SK-N-DZ (cell line): Measurements from ENCODE around the gene AKAP6.
A peak's percentile ranks its signal among the peaks of the same experiment; 100 is the strongest.

Experiments used
- DNase-seq: peaks from one replicate; pipeline ENCODE4 v3.0.0-alpha.2; 2015; ENCODE audit warnings: low spot score

AKAP6 gene

DNA sequence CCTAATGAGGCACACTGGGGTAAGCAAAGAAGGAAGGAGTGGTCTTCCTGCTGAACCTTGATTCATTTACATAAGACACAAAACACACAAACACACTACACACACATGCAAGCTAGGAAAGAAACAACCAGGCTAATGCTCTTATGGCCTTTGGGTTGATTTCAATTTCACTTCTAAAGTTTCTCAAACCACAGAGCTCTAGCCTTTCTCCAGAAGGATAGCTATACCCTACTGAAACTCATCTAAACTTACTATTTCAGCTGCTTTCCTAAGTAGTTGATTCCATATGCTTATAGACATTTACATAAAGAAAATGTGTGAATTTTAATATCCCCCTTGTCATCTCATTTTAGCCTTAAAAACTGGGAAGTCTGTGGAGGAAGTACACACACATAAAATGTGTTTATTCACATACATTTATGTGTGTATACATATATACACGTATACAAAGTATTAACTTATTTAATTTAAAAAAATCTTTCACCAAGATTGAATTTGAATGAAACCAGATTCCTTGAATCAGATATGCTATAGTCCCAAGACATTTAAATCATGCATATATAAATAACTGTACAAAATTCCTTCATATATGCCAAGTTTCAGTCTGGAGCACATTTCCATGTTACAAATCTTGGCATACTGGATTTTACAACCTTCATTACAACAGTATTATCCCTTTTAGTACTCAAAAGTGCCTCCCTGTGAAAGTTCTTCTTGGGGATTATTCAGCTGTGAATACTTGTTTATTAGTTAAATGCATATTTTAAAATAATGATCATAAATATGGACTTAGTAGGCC lies 377.8 kb downstream of the AKAP6 start:
- DNase-seq, result no peak

DNA sequence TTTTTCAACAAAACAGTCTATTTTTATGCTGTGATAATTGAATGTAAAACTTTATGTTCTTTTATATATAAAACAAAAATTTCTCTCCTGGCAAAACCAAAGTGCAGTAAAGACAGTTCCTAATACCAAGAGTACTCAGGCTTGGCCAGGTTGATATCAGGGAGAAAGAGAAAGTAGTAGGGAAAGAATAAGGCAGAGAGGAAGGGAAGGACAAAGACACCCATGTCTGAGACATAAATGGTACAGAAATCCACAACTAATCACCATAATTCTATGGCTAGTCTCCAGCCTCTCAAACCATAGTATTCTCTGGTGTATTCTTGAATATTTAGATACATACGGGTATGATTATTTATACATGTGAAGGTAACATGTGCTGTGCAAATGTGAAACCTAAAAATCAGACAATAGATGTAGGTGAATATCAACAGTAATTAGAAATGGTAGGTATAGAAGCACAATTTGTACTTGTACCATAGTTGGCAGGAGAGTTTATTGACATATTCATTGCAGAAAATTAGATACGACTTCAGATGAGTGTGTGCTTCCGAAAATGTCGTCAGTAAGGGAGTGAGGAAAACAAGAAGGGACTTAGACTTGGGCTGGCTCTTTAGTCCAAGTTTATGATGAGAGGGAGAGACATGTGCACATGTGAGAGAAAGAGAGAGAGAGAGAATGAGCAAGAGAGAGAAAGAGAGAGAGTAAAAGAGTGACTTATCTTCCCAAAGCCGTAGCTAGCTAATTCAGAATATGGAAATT lies 378.8 kb downstream of the AKAP6 start:
- DNase-seq, result no peak

DNA sequence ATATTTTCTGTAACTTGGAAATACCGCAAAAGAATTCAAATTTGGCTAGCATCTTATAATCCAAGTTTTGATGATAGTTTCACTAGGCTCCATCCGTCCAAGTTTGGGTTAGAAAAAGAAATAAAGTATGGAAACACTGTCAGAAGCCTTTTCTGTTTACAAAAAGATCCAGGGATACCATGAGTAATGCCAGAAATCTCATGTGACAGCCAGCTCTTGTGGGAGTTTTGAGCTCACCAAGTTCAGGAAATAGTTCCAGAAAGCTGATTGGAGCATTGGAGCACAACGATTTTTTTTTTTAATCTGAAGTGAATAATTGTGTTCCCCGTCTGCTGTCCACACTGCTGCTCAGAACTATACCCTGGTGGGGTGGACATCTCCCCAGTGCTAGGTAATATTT lies 379.9 kb downstream of the AKAP6 start:
- DNase-seq, result no peak

DNA sequence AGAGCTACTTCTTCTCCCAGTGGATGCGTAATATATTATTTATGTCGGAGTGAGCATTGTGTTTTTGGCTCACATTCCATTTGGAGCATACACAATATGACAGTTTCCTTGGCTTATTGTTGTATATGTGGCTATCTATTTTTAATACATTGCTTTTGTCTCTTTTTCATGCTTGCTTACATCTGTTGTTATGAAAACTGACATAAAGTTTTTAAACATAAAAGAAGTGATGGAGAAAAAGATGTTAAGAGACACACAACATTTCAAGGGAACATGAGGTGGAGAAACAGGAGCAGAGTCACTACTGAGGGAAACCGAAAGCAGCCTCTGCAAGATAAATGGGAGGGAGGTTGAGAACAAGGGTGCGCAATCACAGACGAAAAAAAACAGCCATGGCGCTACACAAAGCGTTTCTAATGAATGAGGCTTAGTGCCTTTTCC lies 381.2 kb downstream of the AKAP6 start:
- DNase-seq, result no peak

DNA sequence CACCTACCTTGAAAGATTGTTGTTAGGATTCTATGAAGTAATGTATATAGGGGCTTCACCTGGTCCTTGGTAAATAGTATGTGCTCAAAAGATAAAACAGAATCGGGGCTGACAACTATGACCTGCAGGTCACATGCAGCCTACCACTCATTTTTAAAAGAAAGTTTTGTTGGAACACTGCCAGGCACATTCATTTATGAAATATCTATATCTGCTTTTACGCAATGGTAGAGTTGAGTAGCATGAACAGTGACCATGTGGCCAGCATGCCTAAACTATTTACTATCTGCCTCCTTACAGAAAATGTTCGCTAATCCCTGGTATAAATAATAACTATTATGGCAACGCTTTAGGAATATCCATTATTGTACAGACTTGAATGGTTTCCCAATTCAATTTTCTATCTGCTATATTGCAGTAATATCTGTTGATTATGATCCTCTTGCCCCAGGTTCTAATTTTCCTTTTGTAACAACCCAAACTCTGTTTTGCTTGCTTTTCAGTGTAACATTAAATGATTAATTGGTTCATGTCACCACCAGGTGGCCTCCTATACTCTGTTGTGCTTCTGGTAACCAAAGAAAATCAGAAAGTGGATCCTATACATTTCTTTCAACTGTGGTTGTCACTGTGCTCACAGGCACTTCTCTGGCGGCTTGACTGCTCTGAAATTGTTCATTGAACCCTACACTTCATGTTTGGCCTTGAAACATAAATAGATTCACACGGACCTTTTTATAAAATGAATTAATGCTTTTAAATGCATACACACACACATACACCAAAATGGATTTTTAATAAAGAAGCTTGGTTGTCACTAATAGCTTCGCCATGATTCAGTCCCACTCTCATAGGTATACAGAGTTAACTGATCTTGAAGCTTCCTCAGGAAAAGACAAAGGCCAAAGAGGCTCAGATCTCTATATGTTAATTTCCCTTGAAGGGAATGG lies 381.9 kb downstream of the AKAP6 start:
- peak; percentile 47 for DNase-seq

DNA sequence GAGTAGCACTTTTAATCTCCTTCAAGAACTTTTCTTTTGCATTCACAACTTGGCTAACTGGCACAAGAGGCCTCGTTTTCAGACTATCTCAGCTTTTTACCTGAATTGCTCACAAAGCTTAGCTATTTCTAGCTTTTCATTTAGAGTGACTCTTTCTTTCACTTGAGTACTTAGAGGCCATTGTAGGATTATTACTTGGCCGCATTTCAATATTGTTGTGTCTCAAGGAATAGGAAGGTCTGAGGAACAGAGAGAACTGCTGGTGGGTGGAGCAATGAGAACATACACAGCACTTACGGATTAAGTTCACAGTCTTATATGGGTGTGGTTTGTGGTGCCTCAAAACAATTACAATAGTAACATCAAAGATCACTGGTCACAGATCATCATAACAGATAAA lies 384.8 kb downstream of the AKAP6 start:
- DNase-seq, result no peak

DNA sequence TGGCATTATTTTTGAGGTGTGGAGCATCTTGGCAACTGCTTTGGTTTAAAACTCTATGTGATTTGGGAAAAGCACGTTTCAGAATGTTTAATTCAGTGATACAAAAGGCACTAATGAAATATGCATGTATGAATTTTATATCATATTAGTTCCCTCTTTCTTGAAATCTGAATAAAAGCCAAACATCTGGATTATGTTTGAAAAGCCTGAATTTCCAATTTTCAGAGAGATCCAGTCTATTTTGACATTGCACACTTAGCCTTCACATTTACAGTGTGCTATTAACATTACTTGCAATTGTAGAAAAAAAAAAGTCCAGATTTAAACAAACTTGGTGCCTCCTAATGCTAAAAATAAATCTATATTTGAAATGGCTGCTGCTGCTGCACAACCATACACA lies 390.5 kb downstream of the AKAP6 start:
- DNase-seq, result no peak

DNA sequence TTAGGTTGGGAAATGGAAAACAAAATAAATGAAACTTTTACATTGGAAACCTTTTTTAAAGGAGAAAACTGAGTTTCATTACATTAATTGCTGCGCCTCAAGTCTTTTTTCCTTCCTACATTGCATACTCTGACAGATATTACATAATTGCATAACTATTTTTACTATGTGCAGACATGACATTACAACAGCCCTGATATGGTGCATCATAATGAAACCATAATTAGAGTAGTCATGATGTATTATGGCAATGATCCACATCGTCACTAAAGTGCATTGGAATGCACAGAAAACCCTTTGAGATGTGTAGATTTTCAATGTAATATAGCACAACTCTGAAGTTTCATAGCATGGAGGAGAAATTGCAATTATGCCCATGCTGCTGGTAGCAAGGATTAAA lies 391.8 kb downstream of the AKAP6 start:
- DNase-seq, result no peak

DNA sequence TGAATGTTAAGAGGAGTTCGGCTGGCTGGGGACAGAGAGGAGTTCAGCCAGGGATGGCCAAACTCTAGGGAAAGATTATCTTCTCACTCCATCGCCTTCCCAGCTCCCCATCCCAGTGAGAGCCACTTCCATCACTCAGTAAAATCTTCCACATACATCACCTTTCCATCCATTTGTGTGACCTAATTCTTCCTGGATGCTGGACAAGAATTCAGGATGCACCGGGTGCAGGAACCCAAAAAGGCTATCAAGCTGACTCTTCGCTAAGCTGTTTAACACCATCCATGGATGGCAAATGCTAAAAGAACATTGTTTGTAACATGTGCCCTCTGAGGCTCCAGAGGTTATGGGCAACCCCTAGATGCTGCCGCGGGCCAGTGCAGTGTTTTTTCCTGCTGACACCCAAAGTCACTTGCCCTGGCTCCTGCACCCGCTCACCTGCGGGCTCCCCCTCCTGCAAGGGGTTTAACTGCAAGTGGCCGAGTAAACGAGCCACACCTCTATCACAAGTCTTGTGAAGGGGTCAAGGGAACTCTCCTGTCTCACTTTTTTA lies 393.6 kb downstream of the AKAP6 start:
- no peak for DNase-seq

DNA sequence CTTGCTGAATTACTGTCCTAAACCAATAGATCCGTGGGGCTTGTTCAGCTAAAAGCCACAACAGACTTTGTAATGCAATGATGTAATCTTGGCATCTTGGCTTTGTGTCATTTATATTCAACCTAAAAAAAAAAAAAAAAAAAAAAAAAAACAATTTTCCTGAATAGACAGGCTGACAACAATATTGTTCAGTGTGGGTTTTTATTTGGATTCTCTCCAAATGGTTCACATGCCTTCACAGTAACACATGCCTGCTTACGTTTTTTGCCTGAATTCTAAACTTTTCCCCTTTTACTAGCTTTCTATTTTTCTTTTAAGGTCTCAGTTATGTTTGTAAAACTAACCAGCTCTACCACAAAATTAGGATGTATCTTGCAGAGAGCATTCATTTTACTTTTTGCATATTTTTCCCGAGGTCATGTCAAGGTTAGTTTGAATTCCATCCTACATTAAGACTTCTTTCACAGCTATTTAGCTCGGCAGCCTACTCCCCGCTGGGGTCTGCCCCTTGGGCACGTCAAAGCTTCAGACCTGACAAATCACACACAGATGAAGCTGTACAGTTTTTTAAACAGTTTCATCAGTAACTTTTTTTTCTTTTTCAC lies 395.9 kb downstream of the AKAP6 start:
- DNase-seq, result no peak

DNA sequence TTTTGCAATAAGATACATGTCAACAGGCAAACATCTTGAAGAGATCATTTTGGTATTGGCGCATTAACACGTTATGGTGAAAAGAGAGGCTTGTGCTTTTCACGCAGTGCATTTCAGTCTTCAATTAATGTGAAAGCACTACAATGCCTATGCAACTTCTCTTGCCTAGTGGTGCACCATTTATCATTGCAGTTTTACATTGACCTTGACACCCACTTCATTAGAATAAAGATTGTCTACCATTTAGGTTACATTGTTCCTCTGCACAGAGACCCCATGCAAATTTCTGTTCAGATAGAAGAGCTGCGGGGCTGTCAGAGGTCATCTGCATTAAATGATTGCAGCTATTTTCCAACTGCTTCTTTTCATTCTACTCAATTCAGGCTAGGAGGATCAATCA lies 397.4 kb downstream of the AKAP6 start:
- no peak for DNase-seq

DNA sequence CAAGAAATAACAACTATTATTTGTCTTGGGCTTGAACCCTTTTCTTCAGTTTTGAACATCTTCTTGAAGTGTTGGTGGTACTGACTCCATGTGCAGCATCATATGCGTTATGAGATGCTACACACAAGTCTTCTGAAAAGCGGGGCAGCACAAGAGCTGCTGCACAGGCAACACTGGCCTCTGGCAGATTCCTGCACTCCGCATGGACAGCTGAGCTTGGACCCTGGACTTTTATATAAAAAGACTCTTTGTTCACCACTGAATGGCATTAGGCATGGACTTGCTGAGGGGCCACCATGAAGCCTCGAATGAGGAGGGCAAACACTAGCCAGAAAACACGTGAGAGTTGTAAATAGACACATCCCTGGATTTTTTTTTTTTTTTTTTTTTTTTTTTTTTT lies 398.7 kb downstream of the AKAP6 start:
- no peak for DNase-seq

DNA sequence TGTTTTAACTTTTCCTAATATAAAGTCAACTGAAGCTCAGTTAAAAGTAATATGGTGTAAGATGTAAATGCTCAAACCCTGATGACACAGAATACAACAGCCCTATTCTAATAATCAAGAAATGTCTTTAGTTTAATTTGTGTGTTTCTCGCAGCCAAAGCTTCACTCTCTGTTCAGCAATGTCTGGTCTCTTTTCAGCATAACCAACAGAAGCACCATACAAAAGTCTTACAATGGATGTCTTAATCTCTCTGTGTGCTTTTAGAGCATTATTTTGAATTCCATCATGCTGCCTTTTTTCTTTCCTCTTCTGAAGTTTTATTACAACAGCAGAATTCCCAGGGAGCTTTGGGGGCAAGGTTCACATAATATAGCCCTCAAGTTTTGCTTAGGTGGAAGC lies 399.4 kb downstream of the AKAP6 start:
- no peak for DNase-seq

DNA sequence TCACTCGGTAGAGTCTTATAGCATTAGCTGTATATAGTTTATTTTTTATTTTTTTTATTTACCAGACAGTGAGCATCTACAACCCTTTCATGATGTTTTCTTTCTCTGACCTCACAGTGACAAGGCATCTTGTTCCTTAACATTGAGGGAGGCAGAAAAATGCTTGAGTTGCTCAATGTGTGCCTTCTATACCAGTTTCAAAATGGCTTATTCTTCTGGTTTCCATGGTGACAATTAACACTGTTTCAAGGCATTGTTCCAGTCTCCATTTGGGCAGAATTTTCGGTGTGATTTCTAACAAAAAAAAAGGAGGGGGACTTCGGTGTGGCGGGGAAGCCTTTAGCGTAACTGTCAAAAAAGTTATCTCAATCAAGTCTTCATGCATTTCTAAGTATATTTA lies 399.9 kb downstream of the AKAP6 start:
- no peak for DNase-seq

DNA sequence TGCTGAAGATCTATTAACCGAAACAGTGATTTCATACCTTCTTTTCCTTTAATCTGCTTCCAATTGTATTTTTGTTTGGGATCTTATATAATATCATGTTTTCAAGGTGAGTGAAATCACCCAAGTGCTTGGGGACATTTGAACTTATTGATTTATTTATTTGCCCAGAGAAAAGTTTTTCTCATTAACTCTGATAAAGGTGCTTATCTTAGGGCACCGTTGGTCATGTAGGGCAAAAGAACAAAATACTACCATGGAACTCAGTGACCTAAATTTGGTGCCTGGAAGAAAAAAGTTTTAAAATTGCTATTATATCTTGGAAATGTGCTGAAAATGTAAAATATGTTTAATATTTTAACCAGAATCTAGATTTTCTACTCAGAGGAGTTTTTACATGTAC lies 402.2 kb downstream of the AKAP6 start:
- no peak for DNase-seq

DNA sequence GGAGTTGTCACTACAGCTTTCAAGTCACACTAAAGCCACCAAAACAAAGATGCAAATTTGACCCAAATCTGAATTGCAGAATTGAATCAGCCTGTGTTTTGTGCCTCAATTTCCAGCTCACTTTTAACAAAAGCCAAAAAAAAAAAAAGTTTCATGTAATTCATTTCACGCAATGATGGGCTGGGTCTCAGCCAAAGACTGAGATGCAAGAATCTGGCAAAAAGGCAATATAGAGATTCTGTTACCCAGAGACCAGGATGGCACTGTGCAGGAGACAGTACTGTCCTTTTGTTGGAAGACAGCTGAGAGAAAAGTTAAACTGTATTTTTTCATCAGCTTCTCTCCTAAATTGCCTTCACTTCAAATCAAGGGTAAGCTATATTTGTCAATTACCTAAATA lies 403.9 kb downstream of the AKAP6 start:
- no peak for DNase-seq

DNA sequence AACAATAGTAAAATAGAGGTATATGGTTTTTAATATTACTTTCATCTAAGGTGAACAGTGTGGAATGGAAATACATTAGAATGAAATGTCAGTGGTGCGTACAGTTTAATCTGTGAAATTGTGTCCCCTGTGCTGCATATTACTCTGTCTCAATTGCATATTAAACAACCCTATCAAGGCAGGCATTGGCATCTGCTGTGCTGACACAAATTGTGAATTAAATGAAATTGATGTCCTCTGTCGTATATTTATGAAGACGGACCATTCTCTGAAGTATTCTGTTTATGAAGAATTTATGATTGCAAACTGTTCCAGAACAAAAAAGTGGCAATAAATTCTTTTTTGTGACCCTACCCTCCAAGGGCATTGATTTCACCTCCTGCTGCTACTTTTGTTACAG lies 405.2 kb downstream of the AKAP6 start:
- DNase-seq, result no peak

DNA sequence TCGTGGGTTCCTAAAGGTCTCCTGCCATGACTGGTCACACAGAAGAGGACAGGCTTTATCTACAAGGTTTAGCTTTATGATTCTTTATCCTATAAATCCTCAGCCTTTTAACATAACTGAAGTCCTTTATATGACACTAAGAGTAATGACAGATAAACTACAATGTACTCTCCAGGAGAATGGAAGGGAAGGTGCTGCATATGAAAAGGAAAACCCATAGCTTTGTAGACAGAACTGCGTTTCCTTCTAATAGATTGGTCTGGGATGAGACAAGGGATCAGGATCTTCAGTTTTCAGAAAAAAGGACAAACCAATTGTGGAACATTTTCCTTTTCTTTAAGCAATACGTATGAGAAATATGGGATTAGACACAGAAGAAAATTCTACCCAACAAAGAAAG lies 408.5 kb downstream of the AKAP6 start:
- DNase-seq, result no peak

DNA sequence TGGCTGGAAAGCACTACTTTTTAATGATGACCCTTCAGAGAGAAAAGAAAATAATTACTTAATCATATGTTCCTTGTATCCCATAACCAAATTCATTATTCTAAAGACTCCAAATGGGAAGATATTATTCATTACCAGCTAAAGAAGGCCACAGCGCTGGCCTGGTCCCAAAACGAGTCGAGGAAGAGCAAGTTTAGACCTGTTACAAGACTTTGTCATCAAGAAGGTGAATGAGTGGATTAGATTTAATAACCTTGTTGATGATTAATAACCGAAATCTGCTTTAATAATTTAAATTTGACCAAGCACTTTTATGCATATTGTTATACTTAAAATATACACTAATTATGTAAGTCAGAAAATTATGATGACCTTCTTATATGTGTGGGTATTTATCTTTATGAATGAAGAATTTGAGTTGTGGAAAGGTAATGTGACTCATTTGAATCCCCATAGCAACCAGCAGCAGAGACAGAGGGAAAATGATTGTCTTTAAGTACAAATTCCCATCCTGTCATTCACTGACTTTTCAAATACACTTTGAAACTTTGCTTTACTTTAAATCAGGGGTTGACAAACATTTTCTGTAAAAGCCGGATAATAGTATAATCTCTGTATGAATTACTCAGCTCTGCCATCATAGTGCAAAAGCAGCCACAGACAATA lies 409.2 kb downstream of the AKAP6 start:
- DNase-seq, result no peak

DNA sequence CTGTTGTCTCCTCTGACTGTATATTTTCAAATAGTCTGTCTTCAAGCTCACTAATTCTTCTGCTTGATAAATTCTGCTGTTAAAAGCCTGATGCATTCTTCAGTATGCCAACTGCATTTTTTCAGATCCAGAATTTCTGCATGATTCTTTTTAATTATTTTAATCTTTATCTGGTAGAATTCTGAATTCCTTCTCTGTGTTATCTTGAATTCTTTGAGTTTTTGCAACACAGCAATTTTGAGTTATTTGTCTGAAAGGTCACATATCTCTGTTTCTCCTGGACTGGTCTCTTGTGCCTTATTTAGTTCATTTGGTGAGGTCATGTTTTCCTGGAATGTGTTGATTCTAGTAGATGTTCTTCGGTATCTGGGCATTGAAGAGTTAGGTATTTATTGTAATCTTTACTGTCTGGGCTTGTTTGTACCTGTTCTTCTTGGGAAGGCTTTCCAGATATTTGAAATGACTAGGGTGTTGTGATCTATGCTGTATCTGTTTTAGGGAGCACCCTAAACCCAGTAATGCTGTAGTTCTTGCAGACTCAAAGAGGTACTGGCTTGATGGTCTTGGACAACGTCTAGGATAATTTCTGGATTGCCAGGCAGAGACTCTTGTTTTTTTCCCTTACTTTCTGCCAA lies 415.8 kb downstream of the AKAP6 start:
- DNase-seq, result no peak
